ENCODE data around the gene B3GALNT2. TPM values are rescaled to one million over a fixed set of nuclear protein-coding genes. Genes with fewer than 3 reads are reported as not detected.
"Not testable (repeated sequence)": the region's sequence is repeated elsewhere in the genome, so short reads cannot be mapped to it uniquely, and the experiment has no call there.

B3GALNT2 gene
- total RNA-seq, 1 donor from 2014 or later: 15.9 TPM

DNA sequence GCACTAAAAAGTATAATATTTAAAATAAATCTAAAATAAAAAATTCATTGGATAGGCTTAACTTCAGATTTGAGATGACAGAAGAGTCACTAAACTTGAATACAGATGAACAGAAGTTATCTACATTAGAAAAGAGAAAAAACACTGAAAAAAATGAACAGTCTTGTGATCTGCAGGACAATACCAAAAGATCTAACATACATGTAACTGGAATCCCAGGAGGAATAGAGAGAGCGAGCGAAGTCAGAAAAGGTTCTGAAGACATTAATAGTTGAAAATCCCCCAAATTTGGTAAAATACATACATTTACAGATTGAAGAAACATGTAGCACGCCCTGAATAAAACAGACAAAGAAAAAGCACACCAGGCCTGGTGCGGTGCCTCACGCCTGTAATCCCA lies 21.2 kb downstream of the B3GALNT2 start:
- peaks cover 24% of the 10 kb centered on the region for H3K36me3 Mint-ChIP-seq (ENCODE audit: low read depth, unreplicated experiment)
- no peak overlapping the region for H3K27ac Mint-ChIP-seq (ENCODE audit: unreplicated experiment)
- DNase-seq (ENCODE audit: low spot score): no peak
- H3K4me3 Mint-ChIP-seq (ENCODE audit: unreplicated experiment): peak overlapping the region; percentile 4
- no peaks in the 10 kb centered on the region for H3K9me3 Mint-ChIP-seq (ENCODE audit: unreplicated experiment)
- no peaks in the 10 kb centered on the region for H3K27me3 Mint-ChIP-seq (ENCODE audit: unreplicated experiment)
- TF ChIP-seq, protein P1, sequence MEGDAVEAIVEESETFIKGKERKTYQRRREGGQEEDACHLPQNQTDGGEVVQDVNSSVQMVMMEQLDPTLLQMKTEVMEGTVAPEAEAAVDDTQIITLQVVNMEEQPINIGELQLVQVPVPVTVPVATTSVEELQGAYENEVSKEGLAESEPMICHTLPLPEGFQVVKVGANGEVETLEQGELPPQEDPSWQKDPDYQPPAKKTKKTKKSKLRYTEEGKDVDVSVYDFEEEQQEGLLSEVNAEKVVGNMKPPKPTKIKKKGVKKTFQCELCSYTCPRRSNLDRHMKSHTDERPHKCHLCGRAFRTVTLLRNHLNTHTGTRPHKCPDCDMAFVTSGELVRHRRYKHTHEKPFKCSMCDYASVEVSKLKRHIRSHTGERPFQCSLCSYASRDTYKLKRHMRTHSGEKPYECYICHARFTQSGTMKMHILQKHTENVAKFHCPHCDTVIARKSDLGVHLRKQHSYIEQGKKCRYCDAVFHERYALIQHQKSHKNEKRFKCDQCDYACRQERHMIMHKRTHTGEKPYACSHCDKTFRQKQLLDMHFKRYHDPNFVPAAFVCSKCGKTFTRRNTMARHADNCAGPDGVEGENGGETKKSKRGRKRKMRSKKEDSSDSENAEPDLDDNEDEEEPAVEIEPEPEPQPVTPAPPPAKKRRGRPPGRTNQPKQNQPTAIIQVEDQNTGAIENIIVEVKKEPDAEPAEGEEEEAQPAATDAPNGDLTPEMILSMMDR (IDR thresholded peaks at IDR 0.05; ENCODE audit: unreplicated experiment): no peak
- H3K4me1 Mint-ChIP-seq (ENCODE audit: unreplicated experiment): no peaks in the 10 kb centered on the region

DNA sequence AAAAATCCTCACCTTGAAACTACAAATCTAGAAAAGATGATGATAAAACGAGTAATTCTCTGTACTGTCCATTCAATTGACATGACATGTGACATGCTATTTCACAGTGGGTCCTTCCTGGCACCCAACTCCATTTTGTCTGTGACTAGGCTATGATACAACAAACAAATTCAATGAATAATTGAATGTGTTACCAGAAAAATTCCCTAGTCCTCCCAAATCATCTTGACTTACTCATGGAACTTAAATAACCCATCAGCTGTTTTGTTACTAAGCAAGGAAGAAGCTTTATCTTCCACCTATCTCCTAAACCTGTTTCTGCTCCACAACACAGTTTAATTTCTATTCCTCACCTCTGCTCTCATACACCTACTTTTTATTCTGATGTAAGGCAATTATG lies 30.4 kb downstream of the B3GALNT2 start:
- no peak for DNase-seq (ENCODE audit: low spot score)
- peaks cover 1% of the 10 kb centered on the region for H3K27me3 Mint-ChIP-seq (ENCODE audit: unreplicated experiment)
- H3K9me3 Mint-ChIP-seq (ENCODE audit: unreplicated experiment): no peaks in the 10 kb centered on the region
- H3K4me3 Mint-ChIP-seq (ENCODE audit: unreplicated experiment): no peak overlapping the region
- TF ChIP-seq, protein P1 (IDR thresholded peaks at IDR 0.05; ENCODE audit: unreplicated experiment): no peak
- H3K27ac Mint-ChIP-seq (ENCODE audit: unreplicated experiment): peak overlapping the region; percentile 64
- H3K36me3 Mint-ChIP-seq (ENCODE audit: low read depth, unreplicated experiment): peaks cover 6% of the 10 kb centered on the region
- H3K4me1 Mint-ChIP-seq (ENCODE audit: unreplicated experiment): no peaks in the 10 kb centered on the region

DNA sequence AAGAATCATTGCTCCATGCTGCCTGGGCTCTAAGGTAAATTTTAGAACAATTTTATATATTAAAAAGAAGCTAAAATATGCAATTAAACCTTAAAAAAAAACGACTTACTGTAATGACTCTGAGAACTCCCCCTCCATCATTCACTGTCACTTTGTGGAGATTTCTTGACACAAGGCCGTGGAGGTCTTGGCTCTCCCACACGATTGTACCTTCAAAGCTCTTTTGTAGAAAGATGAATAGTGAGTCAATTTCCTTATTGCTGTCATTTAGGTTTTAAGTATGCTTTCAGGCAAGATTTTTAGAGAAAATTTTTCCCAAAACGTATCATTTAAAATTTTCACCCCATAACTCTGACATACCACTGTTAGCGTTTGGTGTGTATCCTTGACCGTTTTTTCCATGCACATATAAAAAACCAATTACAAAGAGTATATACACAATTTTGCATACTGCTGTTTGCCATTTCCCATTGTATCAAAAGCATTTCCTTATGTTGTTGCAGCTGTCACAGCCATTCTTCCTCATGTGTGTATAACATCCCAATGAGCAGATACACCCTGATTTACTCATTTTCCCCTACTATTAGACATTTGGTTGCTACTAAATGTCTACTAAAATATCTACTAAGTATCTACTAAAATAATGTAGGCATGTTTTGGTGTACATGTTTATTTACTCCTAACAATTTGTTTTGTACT lies 33.4 kb downstream of the B3GALNT2 start:
- H3K4me1 Mint-ChIP-seq (ENCODE audit: unreplicated experiment): no peaks in the 10 kb centered on the region
- TF ChIP-seq, protein P1 (IDR thresholded peaks at IDR 0.05; ENCODE audit: unreplicated experiment): no peak
- H3K27me3 Mint-ChIP-seq (ENCODE audit: unreplicated experiment): peaks cover 1% of the 10 kb centered on the region
- no peaks in the 10 kb centered on the region for H3K36me3 Mint-ChIP-seq (ENCODE audit: low read depth, unreplicated experiment)
- H3K9me3 Mint-ChIP-seq (ENCODE audit: unreplicated experiment): no peaks in the 10 kb centered on the region
- DNase-seq (ENCODE audit: low spot score): no peak
- no peak overlapping the region for H3K4me3 Mint-ChIP-seq (ENCODE audit: unreplicated experiment)
- no peak overlapping the region for H3K27ac Mint-ChIP-seq (ENCODE audit: unreplicated experiment)

DNA sequence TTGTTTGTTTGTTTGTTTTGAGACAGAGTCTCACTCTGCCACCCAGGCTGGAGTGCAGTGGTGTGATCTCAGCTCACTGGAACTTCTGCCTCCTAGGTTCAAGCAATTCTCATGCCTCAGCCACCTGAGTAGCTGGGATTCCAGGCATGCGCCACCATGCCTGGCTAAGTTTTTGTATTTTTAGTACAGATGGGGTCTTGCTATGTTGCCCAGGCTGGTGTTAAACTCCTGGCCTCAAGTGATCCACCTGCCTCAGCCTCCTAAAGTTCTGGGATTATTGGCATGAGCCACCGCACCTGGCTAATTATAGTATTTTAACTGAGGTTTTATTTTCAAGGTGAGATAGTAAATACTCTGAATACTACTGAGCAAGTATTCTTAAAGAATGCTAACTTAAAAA lies 34.4 kb downstream of the B3GALNT2 start:
- not testable (repeated sequence) for H3K36me3 Mint-ChIP-seq (ENCODE audit: low read depth, unreplicated experiment); DNase-seq (ENCODE audit: low spot score); H3K4me1 Mint-ChIP-seq (ENCODE audit: unreplicated experiment); H3K9me3 Mint-ChIP-seq (ENCODE audit: unreplicated experiment); H3K27me3 Mint-ChIP-seq (ENCODE audit: unreplicated experiment); H3K27ac Mint-ChIP-seq (ENCODE audit: unreplicated experiment); H3K4me3 Mint-ChIP-seq (ENCODE audit: unreplicated experiment)

DNA sequence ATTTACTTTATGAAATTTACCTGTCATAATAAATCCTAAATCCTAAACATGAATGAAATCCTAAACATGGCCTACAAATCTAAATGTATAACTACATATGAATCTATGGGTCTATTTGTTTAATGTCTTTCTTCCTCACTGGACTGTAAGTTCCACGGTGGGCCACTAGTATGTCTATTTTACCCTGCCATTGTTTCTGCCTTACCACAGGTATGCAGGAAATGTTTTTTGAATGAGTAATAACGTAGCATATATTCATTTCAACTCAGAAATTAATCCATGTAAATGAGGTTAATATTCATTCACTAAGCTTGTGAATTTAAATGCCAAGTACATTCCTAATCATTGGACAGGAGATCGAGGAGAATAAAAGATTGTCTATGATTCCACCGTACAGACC lies 35.3 kb downstream of the B3GALNT2 start:
- Mint-ChIP-seq H3K4me1 (ENCODE audit: unreplicated experiment) (no peaks in the 10 kb centered on the region), H3K27ac (ENCODE audit: unreplicated experiment) (peak overlapping the region; percentile 62), H3K9me3 (ENCODE audit: unreplicated experiment) (no peaks in the 10 kb centered on the region), H3K27me3 (ENCODE audit: unreplicated experiment) (peaks cover 1% of the 10 kb centered on the region), H3K4me3 (ENCODE audit: unreplicated experiment) (no peak overlapping the region), H3K36me3 (ENCODE audit: low read depth, unreplicated experiment) (no peaks in the 10 kb centered on the region)
- DNase-seq (ENCODE audit: low spot score): no peak
- TF ChIP-seq, protein P1 (IDR thresholded peaks at IDR 0.05; ENCODE audit: unreplicated experiment): no peak

All from endothelial cell (in vitro differentiated cells).